Stromal cell of bone marrow (primary cell): ENCODE data around the gene ELAVL3.
"Not testable (repeated sequence)": the region's sequence is repeated elsewhere in the genome, so short reads cannot be mapped to it uniquely, and the experiment has no call there.

Experiments
- DNase-seq: peaks from one replicate; pipeline ENCODE4 v3.0.0-alpha.2; 2012; ENCODE audit warnings: low read depth

Gene ELAVL3

DNA sequence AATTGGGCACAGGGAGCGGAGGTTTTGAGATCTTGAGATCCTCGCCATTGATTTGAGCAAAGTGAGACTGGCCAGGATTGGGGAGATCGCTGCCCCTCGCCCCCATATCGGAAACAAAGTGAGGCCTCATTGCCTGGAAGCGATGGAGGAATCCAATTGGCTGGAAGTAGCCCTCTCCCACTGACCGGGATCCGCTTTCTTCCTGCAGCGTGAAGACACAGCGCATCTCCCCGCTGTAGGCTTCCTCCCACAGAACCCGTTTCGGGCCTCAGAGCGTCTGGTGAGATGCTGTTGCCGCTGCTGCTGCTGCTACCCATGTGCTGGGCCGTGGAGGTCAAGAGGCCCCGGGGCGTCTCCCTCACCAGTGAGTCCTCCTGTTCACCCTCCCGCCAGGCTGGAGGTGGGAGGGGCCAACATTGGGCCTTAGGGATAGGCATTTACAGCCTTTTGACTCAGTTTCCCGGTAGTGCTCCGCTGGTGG lies 45.0 kb downstream of the ELAVL3 start:
- DNase-seq, result no peak

GRCh38 chr19:11435057-11435832 lies 45.6 kb downstream of the ELAVL3 start, which contains the start of the genes ODAD3 and PRKCSH:
Gene ODAD3, minus strand, starts transcription at chr19:11435121. Its CDS starts 105 bp downstream, at chr19:11435016.
Gene PRKCSH, plus strand, starts transcription at chr19:11435635. Its CDS starts 483 bp downstream, at chr19:11436118.
- DNase-seq, result peak; percentile 99

DNA sequence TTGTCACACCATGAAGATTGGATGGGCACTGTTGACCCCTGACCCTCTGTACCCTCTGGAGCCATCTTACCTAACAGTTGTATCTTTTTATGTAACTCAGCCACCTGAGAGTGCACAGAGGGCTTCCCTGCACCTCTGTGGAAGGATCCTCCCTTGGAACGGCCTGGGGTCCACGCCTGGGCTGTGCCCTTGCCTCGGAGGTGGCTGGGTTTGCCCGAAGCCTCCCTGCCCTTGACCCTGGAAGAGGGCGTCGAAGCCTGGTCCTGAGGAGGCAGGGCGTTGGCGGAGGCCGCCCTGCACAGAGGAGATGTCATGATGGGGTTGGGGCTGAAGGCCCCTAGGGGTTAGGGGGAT lies 46.2 kb downstream of the ELAVL3 start:
- DNase-seq, result no peak

GRCh38 chr19:11433526-11433925 lies 47.3 kb downstream of the ELAVL3 start:
- DNase-seq, result not testable (repeated sequence)

DNA sequence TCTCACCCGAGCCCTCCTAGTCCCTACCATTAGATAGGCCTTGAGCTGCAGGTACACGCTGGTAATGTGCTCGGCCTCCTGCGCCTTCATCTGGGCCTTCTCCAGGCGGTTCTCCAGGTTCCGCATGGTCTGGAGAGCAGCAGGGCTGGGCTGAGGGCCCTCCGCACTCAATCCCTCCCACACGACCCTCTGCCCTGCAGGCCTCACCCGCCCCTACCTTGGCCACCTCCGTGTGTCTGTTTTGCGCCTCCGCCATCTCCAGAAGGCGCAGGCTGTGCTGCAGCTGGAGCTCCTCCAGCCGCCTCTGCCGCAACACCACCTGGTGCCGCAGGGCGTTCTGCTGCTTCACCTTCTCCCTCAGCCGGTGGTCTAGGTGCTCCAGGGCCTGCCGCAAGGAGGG lies 54.2 kb downstream of the ELAVL3 start:
- DNase-seq, result no peak

- no peak for DNase-seq
Observed at GRCh38 chr19:11425719-11426457, 55.0 kb downstream of the ELAVL3 start.

- no peak for DNase-seq
Observed at GRCh38 chr19:11423791-11424181, 57.1 kb downstream of the ELAVL3 start.

DNA sequence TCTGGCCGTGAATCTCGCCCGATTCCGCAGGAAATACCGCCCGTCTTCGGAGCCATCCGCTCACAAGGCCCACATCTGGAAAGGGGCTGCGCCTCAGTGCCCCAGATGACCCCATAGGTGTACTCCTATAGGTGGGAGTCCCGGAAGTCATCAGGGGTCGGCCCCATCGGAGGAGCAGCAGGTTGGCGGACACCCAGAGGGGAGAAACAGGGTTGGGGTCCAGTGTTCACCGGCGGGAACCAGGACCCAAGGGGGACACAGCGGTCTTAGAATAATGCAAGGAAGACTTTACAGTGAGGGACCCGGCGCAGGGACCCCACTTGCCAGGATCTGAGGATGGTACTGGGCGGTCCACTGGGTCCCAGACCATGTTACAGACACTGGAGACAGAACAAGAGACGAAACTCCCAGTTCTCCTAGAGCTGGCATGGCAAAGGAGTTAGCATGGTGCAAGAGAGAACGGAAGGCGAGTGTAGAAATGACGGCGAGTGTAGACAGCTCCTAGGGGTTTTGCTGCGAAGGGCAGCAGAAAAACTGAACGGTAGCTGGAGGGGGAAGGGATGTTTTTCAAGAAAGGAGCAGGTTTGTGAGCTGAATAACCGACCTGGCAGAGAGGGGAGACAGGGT lies 57.6 kb downstream of the ELAVL3 start:
- no peak for DNase-seq

DNA sequence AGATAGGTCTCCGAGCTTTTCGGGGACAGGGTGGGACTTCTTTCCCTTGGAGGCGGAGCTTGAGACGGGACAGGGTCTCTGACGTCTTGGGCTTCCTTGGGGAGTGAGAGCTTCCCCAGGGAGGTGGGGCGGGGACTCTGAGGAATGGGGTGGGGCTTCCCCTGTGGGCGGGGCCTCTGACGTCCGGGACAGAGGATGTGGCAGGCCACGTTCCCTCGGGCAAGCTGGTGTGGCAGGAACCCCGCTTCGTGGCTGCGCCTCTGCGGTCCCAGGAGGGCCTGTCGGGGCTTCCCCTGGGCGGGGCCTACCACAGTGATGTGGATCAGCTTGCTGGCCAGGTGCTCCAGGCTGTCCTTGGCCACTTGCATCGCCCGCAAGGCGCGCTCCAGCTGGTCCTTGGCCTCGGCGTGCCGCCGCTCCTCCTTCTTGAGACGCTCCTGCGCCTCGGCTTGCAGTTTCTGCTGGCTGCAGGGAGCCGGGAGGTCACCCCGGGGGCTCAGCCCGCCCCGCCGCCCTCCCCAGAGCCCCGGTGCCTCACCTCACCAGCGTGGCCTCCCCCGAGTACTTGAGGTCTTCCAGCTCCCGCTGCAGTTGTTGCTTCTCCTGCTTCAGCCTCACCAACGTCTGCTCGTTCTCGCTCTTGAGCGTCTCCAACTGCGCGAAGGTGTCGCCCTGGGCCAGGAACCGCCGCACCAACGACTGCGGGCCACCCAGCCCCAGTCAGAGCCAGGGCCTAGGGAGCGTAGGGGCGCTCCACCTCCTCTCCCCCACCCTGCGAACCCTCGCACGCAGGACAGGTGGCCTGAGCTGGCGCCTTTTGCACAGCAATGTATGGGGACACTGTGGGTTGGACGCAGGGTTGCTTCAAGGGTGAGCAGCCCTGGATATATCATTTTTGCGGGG lies 58.4 kb downstream of the ELAVL3 start:
- DNase-seq, result no peak

DNA sequence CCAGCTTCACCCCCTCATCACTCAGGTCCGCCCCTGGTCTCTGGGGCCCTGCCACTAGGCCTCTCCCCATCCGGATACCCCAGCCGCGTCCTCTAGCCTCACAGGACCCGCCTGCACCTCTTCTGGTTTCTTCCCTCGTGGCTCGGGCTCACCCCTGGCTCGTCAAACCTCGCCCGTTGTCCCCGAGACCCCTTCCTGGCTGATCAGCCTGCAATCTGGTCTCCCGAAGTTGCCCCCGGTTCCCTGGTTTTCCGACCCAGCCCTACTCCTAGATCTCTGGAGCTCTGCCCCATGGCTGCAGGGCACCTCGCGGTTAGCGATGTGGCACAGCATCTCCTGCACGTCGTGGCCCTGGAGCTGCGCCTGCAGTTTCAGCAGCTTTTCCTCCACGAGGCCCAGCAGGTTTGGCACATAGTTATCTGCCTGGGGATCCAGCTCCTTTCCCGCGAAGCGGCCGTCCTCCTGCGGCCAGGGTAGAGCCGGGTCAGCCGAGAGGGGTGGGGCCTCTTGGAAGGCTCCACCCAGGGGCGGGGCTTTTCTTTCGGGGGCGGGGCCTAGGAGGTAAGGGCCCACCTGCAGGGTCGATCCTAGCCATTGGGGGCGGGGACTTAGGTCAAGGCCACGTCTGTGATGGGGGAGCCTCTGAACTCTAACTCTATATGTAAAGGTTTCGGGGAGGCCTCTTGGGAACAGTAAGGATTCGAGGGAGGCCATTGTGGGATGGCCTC lies 59.3 kb downstream of the ELAVL3 start:
- DNase-seq, result no peak

- DNase-seq, result peak; percentile 18
Observed at GRCh38 chr19:11420429-11421370, 60.1 kb downstream of the ELAVL3 start.

DNA sequence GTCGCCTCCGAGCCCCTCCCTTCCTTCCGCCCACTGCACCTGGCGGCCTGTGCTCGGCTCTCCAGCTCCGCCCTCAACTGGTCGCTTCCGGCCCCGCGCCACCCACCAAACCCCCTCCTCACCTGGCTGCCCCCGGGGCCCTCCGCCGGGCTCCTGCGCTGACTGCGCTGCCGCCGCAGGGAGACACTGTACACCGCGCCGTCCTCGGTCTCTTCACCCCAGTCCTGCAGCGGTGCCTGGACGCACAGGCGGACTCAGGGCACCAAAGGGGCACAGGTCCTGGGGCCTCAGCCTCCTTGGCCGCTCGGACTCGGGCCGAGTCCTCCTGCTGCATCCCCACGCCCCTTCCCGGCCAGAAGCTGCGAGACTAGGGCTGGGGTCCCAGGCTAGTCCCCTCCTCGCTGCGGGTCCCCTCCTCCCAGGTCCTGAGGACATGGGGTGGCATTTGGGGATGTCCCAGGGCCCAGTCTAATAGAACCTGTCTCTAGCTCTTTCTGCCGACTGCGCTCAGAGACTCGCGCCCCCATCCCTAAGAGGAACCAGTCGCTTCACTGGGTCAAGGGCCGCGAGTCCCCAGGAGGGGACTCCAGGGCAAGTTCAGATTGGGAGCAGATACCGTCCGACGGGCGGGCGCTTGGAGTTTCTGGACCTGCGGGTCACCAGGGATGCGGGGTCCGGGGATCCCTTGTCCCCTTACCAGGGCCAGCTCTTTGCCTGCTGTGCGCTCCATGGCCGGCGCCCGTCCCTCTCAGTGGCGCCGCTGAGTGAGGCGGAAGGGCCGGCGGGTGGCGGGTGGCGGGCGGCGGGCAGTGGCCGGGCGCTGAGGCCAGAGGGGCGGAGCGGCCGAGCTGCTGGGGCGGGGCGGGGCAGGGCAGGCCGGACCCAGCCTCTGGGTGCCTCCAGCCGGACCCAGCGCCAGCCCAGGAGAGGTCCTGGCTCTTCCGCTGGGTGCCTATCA lies 62.0 kb downstream of the ELAVL3 start, which contains the start of gene RGL3:
Gene RGL3 (minus strand): TSS at position 766 of the 958 bp plus-strand sequence. CDS start 36 bp downstream, at position 730.
- DNase-seq, result no peak

DNA sequence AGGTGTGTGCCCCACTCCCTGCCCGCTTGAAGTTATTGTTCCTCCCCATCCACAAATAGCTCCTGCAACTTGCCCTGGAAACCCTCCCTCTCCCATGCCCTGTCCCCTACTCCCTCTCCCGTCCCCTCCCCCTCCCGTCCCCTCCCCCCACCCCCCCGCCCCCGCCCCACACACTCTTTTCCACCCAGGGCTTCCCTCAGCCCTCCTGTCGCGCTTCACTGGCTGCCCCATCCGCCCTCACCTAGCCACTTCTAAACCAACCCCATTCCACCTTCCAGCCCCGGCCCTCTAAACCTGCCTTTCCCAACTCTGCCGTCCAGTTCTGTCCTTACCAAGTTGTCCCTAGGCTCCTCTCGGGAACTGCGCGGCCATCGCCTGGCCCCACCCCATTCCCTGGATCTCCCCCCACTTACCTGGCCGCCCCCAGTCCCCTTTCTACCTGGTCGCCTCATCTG lies 62.7 kb downstream of the ELAVL3 start:
- DNase-seq, result no peak

- no peak for DNase-seq
Observed at GRCh38 chr19:11416346-11417052, 64.3 kb downstream of the ELAVL3 start.

- DNase-seq, result no peak
Observed at GRCh38 chr19:11414544-11414943, 66.3 kb downstream of the ELAVL3 start.

- no peak for DNase-seq
Observed at GRCh38 chr19:11410682-11411081, 70.2 kb downstream of the ELAVL3 start.

DNA sequence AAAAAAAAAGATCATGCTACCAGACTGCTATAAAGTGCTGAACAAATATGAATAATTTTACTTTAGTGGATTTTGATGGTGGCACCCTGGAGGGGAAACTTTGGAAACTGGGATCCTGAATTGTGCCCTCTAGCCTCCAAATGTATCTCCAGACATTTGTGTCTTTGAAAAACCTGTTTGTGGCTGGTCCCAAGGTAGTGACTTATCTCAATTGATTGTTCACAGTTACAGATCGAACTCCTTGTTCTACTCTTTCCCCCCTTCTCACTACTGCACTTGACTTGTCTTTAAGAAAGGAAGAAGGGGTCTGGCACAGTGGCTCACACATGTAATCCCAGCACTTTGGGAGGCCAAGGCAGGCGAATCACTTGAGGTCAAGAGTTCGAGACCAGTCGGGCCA lies 72.3 kb downstream of the ELAVL3 start:
- no peak for DNase-seq
